GM23338 (cell line): Measurements from ENCODE around the gene FAN1.

Source experiments
- CREB1 ChIP-seq: fragments of 250-450 bp; sonication (Bioruptor Pico); IDR thresholded peaks from 2 replicates; pipeline ENCODE4 v1.5.0; 2020; ENCODE audit warnings: low read depth, mild to moderate bottlenecking, moderate library complexity
- CTCF ChIP-seq, 2 experiments: fragments of 200-600 bp in 1 of 2; sonication (generic) in 1 of 2; conservative IDR thresholded peaks; 2 replicates each; pipeline versions ENCODE4 v1.5.1 to v1.6.1; 2016 to 2017; ENCODE audit warnings: antibody characterized with exemption in 2 of 2, low read depth in 2 of 2, mild to moderate bottlenecking in 2 of 2, moderate library complexity in 1 of 2
- EZH2phosphoT487 ChIP-seq: fragments of 200-600 bp; sonication (generic); IDR thresholded peaks from one replicate; pipeline ENCODE4 v1.8.1; 2018; ENCODE audit warnings: antibody characterized with exemption; ENCODE audit not compliant: unreplicated experiment
- JUNB ChIP-seq: IDR thresholded peaks from one replicate; pipeline ENCODE4 v1.6.1; 2016; ENCODE audit warnings: antibody characterized with exemption; ENCODE audit not compliant: unreplicated experiment
- POLR2AphosphoS5 ChIP-seq: IDR thresholded peaks from 2 replicates; pipeline ENCODE4 v1.6.1; 2016; ENCODE audit warnings: antibody characterized with exemption, low read depth
- REST ChIP-seq: IDR thresholded peaks from one replicate; pipeline ENCODE4 v1.6.1; 2018; ENCODE audit warnings: antibody characterized with exemption; ENCODE audit not compliant: unreplicated experiment

- TF ChIP-seq CREB1 (CRISPR knock-in tag), result no peak
- TF ChIP-seq REST, result no peak
- no peak for TF ChIP-seq EZH2phosphoT487
- no peak for TF ChIP-seq POLR2AphosphoS5
- TF ChIP-seq CTCF (conservative IDR thresholded peaks at IDR 0.05; ENCODE audit: low read depth in 2 of 2), result peak in 1 of 2 experiments; percentile 23; a peak in 2 of 4 replicates
- no peak for TF ChIP-seq JUNB
These were observed 25.2 kb upstream of the FAN1 start for GRCh38 chr15:30878515-30878914.
